ENCODE measurements around the gene TMEM270. TPM values are rescaled to one million over a fixed set of nuclear protein-coding genes. Genes with fewer than 3 reads are reported as not detected.

The TMEM270 gene
- total RNA-seq, 4 donors from 2014 or later: not detected

DNA sequence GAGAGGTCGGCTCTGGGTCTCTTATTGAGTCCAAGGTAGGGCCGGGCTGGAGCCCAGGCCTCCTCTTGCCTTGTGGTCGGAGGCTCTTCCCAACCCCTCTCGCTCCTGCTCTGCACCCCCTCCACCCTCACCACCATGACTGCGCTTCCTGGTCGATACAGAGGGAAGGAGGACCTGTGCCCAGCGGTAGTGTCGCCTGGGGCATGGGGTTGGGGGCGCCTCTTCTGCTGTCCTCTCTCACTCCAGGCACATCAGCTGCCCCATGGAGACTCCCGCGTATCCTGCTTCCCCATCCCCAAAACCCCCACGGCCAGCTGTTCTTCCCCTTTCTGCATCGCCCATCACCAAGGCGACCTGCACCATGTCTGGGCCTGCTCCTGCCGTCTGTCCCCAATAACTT is 44.4 kb downstream of the TMEM270 start:
- TF ChIP-seq, protein P1, sequence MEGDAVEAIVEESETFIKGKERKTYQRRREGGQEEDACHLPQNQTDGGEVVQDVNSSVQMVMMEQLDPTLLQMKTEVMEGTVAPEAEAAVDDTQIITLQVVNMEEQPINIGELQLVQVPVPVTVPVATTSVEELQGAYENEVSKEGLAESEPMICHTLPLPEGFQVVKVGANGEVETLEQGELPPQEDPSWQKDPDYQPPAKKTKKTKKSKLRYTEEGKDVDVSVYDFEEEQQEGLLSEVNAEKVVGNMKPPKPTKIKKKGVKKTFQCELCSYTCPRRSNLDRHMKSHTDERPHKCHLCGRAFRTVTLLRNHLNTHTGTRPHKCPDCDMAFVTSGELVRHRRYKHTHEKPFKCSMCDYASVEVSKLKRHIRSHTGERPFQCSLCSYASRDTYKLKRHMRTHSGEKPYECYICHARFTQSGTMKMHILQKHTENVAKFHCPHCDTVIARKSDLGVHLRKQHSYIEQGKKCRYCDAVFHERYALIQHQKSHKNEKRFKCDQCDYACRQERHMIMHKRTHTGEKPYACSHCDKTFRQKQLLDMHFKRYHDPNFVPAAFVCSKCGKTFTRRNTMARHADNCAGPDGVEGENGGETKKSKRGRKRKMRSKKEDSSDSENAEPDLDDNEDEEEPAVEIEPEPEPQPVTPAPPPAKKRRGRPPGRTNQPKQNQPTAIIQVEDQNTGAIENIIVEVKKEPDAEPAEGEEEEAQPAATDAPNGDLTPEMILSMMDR (IDR thresholded peaks at IDR 0.05): no peak
- TF ChIP-seq POLR2A (IDR thresholded peaks at IDR 0.05) (no peak), EP300 (IDR thresholded peaks at IDR 0.05) (no peak)
- Histone ChIP-seq H3K27ac (no peak overlapping the region), H3K4me3 (no peak overlapping the region), H3K4me1 (peaks cover 0 to 15% (median 0%) of the 10 kb centered on the region in 4 donors), H3K9me3 (no peaks in the 10 kb centered on the region), H3K27me3 (no peaks in the 10 kb centered on the region), H3K36me3 (no peaks in the 10 kb centered on the region)
- WGBS, 2 donors: 88 to 90% methylated on average over 15 of the region's 15 CpGs
- DNase-seq (ENCODE audit: low spot score in 2 of 2): no peak

DNA sequence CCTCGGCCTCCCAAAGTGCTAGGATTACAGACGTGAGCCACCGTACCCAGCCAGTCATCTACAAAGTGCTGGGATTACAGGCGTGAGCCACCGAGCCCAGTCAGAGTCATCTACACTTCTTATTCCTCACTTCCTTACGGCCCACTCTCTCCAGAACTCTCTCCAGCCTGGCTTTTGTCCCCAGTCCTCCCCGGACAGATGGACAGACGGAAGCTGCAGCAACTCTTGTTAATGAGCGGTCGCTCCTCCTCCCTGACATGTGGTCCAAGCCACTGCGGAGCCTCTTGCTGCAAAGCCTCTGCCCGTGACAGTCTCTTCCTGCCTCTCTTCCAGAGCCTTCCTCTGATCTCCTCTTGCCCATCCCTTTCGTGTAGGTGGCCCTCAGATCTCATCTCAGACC is 45.9 kb downstream of the TMEM270 start:
- WGBS, 2 donors: 81 to 85% methylated on average over 13 of the region's 13 CpGs

DNA sequence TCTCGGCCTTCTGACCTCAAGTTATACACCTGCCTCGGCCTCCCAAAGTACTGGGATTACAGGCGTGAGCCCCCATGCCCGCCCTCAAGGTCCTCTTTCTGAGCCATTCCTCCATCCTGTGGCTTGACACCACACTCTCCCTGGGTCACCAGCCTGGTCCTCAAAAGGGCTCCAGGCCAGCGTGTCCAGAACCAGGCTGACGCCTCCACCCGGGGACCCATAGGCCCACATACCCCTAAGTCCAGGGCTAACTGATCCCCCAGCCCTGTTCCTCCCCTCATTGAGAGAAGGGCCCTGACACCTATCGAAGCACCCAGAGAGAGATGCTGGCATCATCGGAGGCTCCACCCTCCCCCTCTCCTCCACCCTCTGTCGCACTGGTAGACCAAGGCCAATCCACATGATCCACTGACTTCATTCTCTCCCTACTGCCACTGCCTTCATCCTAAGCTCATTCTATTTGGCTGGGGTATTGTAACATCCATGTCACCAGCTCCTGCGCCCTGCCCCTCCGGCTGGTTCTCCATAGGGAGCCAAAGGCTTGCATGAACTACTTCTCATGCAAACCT is 46.7 kb downstream of the TMEM270 start:
- no peaks in the 10 kb centered on the region for H3K36me3 ChIP-seq
- no peaks in the 10 kb centered on the region for H3K9me3 ChIP-seq
- H3K4me1 ChIP-seq: peaks cover 0 to 9% (median 0%) of the 10 kb centered on the region in 4 donors
- no peak overlapping the region for H3K27ac ChIP-seq
- DNase-seq (ENCODE audit: low spot score in 2 of 2): peak in 1 of 2 donors; percentile 5
- H3K4me3 ChIP-seq: no peak overlapping the region
- H3K27me3 ChIP-seq: no peaks in the 10 kb centered on the region
- WGBS, 2 donors: 91 to 97% methylated on average over 12 of the region's 12 CpGs
- TF ChIP-seq EP300 (IDR thresholded peaks at IDR 0.05) (no peak), POLR2A (IDR thresholded peaks at IDR 0.05) (no peak)
- TF ChIP-seq, protein P1 (IDR thresholded peaks at IDR 0.05): no peak

More for the DNA sequence above, 45.9 kb downstream of the TMEM270 start:
- Histone ChIP-seq H3K27me3 (no peaks in the 10 kb centered on the region), H3K36me3 (no peaks in the 10 kb centered on the region), H3K4me3 (no peak overlapping the region), H3K4me1 (peaks cover 0 to 9% (median 0%) of the 10 kb centered on the region in 4 donors), H3K27ac (no peak overlapping the region), H3K9me3 (no peaks in the 10 kb centered on the region)
- DNase-seq (ENCODE audit: low spot score in 2 of 2): peak in 1 of 2 donors; percentile 5
- no peak for TF ChIP-seq EP300 (IDR thresholded peaks at IDR 0.05)
- TF ChIP-seq, protein P1 (IDR thresholded peaks at IDR 0.05): no peak
- TF ChIP-seq POLR2A (IDR thresholded peaks at IDR 0.05): no peak

DNA sequence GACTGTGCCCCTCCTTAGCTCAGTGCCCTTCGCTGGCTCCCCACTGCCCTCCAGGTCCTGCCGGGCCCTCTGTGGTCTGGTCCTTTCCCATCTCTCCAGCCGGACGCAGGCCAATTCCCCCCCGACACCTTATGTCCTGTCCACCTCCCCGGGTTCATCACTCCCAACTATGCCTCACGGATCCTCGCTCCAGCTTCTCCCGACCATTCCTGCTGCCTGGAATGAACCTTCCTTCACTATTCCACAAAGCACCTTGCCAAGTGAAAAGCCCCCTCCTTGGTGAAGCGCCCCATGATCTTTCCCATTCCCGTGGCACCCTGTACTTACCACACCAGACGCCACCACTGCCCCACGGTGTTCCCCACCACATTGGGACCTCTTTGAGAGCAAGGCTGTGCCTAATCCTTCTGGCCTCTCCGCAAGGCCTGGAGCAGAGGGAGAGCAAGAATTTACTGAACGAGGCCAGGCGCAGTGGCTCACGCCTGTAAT is 47.2 kb downstream of the TMEM270 start:
- no peak overlapping the region for H3K4me3 ChIP-seq
- no peak overlapping the region for H3K27ac ChIP-seq
- peak in 1 of 2 donors; percentile 5 for DNase-seq (ENCODE audit: low spot score in 2 of 2)
- H3K9me3 ChIP-seq: no peaks in the 10 kb centered on the region
- no peaks in the 10 kb centered on the region for H3K27me3 ChIP-seq
- peaks cover 0 to 9% (median 0%) of the 10 kb centered on the region in 4 donors for H3K4me1 ChIP-seq
- H3K36me3 ChIP-seq: no peaks in the 10 kb centered on the region
- 89 to 90% methylated on average over 17 of the region's 17 CpGs for WGBS, 2 donors
- no peak for TF ChIP-seq POLR2A (IDR thresholded peaks at IDR 0.05)
- no peak for TF ChIP-seq EP300 (IDR thresholded peaks at IDR 0.05)
- TF ChIP-seq, protein P1 (IDR thresholded peaks at IDR 0.05): no peak

DNA sequence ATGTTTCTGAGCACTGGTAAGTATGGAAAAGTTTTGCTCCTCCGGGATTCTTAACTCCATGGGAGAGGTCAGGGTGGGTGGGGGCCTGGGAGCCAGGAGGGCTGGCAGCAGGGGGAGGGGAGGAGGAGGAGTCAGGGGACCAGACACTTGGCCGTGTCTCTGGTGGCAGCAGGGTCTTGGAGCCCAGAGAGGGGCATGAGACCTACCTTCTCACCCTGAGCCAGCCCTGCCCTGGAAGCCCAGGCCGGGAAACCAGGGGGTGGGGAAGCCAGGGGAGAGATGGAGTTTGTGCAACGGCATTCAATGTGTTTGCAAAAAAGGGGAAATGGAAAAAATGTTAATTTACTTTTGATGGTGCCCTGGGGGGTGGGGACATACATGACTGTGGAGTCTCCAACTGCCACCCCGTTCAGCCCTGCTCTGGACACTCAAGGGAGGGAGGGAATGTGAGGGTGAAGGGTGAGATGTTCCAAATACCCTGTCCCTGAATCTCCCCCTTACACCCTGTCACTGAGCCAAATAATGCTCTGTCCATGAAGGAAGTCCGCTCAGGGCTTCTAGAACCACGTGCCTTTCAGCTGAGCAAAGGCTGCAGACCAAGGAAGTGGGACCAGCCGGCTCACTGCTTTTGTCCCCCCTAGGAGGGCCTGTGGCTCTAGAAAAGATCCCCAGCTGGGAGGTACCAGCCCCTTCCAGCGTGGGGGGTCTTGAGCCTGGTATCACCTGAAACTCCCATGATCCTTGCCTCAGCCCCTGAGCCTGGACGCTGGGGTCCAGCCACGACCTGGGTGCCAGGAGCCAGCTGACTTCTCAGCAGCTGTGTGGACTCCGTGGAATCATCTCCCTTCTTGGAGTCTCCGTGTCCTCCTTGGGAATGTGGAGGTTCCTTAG is 48.3 kb downstream of the TMEM270 start:
- H3K9me3 ChIP-seq: no peaks in the 10 kb centered on the region
- no peak for DNase-seq (ENCODE audit: low spot score in 2 of 2)
- TF ChIP-seq, protein P1 (IDR thresholded peaks at IDR 0.05): no peak
- TF ChIP-seq EP300 (IDR thresholded peaks at IDR 0.05): peak in 1 of 2 donors; percentile 7
- H3K27me3 ChIP-seq: no peaks in the 10 kb centered on the region
- H3K36me3 ChIP-seq: no peaks in the 10 kb centered on the region
- no peak overlapping the region for H3K4me3 ChIP-seq
- H3K4me1 ChIP-seq: peaks cover 0 to 9% (median 0%) of the 10 kb centered on the region in 4 donors
- no peak overlapping the region for H3K27ac ChIP-seq
- WGBS, 2 donors: 28 to 39% methylated on average over 13 of the region's 13 CpGs
